GM18870 (cell line): ENCODE results near the gene RFNG.

ENCODE experiments used
- ATAC-seq: cut with Tn5 transposase; IDR thresholded peaks from one replicate; pipeline ENCODE4 v1.9.1; 2021; ENCODE audit warnings: moderate library complexity; ENCODE audit not compliant: unreplicated experiment

The RFNG gene

DNA sequence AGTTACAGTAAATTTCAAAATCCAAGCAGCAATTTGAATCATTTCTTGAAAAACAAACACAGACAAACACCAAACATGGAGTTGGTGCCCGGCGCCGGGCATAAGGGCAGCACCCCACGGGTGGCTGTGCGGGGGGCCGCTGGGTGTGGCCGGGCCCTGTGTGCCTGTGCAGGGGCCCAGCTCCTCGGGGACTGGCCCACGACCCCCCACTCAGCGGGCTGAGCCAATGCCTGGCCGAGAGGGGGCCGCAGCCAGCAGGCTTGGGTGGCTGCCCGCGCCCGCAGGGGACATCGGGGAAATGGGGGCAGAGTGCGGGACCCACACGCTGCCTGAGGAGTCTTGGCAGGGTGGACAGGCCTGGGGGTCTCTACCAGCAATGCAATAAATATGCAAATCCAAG, 26.8 kb upstream of the RFNG start:
- ATAC-seq, result no peak

DNA sequence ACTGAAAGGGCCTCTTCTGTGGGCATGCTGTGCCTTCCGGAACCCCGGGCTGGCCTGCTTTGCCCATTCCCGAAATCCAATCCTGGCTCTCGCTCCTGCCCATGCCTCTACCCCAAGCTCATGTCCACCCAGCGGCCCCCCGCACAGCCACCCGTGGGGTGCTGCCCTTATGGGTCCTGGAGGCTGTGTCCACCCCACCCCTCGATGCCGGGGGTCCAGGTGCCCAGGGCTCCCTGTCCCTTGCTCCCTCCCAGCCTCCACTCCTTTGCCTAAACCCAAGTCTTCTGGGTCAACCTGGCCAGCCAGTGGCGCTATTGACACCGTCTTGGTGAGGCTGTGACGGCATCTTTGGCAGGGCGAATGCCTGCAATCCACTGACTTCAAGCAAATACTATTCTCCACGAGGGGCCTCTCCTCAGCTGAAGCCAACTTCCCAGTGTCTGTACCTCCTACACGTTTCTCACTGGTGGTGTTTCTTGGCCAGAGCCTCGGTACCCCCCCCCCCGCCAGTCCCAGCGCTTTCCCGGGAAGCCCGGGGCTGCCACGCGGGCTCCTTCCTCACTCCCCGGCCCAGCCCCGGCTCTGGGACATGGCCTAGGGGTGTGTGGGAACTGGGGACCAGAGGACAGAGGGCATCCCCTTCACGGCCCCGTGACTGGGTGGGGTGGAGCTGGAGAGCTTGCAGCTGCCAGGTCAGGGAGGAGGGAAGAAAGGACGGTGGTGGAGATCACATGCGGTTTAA, 26.2 kb upstream of the RFNG start:
- no peak for ATAC-seq

DNA sequence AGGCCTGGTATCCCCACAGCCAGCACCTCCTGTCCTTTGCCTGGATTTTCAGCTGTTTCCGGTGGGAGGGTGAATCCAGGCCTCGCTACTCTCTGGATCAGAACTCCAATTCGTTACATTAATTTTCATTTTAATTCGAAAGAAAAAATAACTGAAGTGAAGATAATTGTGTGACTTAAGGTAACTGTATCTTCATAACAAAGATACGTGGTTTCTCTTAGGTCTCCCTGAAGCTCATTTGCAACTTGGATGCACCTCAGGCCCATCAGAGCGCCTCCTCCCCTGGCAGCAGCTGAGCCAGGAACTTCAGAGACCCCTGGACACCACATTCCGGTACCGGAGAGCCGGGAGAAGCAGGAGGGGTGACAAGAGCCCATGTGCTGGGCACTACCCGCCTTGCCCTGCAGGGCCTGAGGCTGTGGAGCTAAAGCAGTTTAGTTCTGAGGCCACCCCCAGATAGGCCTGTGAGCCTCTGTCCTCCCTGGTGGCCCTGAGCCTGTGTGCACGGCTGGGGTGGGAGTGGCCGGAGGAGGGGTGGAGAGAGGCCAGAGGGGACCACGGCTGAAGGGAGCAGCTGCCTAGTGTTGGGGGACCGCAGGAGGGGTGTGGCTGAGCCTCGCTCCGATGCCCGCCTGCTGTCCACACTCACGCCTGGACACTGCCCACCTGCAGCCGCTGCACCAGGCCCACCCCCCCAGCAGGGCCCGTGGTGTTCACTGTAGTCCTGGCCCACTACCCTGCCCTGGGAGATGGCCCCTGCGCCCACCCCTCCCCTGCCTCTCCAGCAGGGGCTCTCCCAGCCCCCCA, 25.4 kb upstream of the RFNG start:
- ATAC-seq, result no peak

DNA sequence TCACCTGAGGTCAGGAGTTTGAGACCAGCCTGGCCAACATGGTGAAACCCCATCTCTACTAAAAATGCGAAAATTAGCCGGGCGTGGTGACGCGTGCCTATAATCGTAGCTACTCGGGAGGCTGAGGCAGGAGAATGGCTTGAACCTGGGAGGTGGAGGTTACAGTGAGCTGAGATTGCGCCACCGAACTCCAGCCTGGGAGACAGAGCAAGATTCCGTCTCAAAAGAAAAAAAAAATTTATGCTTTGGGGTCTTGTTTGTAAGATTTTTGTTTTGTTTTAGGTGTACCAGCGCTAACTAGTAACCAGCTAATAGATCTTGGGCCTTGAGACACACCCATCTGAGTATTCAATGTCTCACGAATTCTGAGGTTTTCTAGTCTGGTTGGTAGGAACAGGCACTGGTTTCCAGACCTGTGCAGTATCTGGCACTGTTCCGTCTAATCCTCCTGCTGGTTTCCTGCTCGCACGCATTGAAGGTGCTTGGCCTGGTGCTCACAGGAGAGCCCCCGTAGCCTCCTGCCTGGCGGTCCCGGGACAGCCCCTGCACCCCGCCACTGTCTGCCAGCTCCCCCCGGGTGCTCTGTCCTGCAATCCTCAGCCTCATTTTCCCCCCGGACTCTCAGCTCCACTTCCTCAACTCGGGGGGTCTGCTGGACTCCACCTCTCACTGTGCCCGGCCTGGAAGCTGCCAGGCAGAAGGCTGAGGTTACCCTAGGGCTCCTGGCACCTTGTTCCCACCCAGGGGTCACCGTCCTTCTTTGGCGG, 24.6 kb upstream of the RFNG start:
- ATAC-seq, result no peak

DNA sequence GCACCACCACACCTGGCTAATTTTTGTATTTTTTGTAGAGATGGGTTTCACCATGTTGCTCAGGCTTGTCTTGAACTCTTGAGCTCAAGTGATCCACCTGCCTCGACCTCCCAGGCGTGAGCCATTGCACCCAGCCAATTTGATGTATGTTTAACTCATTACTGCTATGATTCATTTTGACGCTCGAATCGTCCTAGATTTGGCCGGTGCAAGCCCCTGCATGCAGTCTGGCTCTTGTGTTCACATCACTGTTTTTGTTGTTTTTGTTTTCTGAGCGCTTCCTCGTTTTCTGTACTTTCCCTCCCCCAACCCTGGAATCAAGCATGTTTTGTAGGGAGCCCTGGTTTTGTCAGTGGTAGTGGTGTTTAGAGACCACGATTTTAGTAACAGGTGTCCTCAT, 21.8 kb upstream of the RFNG start:
- ATAC-seq, result no peak

DNA sequence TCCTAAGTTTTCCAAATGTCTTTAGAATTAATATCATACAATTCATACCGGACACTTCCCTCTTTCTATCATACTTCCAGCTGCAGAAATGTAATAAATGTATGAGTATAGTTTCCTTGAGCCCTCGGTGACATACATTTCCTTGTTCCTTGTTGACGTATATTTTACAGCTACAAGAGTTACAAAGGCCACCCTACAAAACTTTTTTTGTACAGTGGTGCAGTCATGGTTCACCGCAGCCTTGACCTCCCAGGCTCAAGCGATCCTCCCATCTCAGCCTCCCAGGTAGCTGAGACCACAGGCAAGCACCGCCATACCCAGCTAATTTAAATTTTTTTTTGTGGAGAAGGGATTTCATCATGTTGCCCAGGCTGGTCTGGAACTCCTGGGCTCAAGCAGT, 21.2 kb upstream of the RFNG start:
- ATAC-seq, result no peak

DNA sequence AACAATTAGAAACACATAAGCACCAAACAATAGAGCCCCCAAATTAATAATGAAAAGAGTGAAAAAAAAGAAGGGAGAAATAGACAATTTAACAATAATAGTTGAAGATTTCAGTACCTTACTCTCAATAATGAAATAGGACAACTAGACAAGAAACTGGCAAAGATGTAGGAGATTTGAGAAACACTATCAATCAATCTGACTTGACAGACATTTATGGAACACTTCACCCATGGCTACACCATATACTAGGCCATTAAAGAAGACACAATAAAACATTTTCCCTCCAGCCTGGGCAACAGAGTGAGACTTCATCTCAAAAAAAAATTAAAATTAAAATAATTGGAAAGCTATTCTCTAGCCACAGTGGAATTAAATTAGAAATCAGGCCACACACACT, 19.0 kb upstream of the RFNG start:
- no peak for ATAC-seq

DNA sequence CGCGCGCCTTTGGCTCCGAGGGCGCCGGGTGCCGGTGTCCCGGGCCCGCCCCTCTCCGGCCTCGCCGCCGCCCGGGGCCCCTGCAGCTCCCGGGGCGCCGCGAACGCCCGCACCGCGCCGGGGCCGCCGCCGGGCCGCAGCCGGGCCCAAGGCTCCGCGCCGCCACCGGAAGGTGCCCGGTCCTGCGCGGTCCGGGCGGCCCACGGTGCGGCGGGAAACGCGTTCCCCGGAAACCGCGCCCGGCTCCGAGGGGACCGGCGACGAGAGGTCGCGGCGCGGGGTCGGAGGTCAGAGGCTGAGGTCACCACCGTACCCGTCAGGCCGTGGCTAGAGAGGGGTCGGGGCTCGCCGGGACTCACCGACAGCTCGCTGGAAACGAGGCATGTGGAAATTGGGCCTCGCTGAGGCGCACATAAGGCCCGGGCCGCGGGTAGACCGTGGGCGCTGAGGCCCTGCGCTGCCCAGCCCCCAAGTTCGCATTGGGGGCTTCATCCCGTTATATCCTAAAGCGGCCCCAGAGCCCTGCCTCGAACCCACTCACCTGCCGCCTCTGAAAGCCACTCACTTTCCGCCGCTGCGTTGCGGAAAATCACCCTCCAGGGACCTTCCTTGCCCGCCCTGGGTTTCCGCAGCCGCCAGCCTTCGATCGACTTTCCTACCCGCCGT, 14.2 kb upstream of the RFNG start, which contains the start of gene DUS1L:
TSS of gene DUS1L (minus strand) at position 167 of the 666 bp plus-strand sequence. CDS start 745 bp downstream, outside the sequence.
- ATAC-seq, result no peak

DNA sequence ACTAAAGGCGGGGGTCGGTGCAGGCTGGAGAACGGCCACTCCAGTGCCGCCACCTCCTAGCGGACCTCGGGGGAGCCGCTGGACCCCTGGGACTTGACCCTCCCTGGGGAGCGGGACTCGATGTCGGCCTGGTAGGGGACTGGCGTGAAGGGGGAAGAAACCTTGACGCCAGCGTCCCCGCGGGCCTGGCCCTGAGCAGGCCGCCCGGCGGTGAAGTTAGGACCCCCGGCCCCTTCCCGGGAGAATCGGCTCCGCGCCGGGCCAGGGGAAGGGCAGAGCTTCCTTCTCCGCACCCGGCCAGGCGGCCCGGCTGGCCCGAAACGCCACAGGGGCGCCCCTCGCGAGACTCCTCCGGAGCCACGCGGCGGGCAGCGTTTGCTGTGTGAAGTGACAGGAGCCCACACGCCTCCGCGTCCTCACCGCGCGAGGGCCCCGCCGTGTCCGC, 13.6 kb upstream of the RFNG start:
- ATAC-seq, result no peak

DNA sequence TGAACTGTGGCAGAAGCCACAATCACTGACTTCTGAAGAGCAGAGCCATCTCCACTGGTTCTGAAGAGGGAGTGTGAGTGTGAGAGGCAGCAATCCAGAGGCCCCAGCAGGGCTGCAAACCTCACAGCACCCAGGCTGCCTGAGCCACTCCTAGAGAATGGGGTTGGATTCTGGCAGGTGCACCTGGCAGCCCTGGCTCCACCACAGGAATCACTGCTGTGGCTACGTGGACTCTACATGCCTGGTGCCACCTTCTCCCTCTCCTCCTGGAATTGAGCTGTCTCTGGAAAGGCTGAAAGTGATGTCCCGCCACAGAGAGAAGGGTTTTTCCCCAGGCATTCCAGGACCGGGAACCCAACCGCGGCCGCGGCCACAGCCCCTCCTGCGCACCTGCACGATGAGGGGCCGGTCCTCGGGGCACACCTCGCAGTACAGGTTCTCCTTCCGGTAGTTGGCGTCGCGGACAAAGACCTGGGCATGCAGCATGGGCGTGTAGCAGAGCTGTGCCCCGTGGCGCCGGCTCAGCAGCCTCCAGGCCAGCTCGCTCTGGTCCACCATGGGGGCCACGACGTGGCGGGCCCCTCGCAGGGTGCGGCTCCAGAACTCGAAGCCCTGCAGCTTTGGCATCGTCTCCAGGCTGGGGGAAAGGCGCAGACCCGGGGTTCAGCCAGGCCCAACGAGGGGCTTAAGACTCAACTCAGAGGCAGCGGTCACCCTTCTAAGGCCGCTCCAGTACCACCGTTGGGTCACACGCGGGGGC, 13.0 kb upstream of the RFNG start:
- ATAC-seq, result no peak

DNA sequence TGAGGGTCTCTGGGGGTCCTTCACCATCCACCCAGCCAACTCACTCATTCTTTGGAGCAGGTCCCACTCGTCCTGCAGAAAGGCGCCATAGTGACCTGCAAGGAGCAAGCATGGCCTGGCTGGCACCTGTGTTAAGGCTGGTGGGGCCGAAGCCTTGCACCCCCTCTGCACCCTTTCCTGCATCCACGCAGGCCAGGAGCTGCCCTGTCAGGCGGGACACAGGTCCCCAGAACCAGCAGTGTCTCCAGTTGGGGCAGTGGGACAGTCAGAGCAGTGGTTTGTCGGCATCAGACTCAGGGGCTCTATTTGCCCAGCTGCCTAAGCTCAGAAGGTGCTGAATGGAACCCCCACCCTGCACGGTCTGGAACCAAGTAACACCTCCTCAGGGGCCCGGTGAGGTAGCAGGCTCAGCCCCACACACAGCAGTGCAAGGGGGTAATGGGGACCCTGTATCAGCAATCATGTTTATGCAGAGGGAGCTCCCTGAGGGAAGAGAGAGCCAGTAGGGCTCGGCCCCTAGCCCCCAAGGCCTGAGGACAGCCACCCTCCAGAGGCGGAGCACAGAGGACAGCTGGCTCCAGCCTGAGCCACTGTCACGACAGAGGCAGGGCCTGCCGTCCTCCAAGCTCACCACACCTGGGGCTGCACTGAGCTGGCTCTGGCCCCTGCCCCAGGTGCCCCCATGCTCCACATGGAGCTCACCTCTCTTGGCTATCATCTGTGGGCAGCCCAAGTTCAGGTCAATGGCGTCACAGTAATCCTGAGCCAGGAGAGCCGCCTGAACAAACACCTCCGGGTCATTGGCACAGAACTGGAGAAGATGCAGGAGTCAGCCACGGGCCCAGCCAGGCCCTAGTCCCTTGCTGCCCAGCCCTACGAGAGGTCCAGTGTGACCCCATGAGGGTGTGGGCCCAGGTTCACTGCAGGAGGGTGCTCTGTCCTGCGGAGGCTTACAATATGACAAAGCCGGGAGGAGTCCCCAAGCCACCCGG, 12.1 kb upstream of the RFNG start:
- no peak for ATAC-seq

DNA sequence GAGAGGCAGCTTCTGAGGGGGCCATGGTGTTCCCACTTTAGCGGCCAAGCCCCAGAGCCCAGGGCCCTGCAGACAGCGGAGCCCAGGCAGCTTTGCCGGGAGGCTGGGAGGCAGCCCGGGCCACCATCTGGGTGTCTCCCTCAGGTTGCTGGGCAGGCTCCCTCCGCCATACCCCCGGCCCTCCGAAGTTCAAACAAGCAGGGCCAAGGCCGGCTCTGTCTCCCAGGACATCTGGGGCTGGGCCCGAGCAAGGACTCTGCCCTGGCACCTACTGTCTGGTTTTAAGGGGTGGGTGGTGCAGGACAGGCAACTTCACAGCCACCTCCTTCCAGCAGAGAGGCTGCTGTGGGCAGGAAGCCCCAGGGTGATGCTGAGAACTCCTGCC, 11.4 kb upstream of the RFNG start:
- ATAC-seq, result no peak

DNA sequence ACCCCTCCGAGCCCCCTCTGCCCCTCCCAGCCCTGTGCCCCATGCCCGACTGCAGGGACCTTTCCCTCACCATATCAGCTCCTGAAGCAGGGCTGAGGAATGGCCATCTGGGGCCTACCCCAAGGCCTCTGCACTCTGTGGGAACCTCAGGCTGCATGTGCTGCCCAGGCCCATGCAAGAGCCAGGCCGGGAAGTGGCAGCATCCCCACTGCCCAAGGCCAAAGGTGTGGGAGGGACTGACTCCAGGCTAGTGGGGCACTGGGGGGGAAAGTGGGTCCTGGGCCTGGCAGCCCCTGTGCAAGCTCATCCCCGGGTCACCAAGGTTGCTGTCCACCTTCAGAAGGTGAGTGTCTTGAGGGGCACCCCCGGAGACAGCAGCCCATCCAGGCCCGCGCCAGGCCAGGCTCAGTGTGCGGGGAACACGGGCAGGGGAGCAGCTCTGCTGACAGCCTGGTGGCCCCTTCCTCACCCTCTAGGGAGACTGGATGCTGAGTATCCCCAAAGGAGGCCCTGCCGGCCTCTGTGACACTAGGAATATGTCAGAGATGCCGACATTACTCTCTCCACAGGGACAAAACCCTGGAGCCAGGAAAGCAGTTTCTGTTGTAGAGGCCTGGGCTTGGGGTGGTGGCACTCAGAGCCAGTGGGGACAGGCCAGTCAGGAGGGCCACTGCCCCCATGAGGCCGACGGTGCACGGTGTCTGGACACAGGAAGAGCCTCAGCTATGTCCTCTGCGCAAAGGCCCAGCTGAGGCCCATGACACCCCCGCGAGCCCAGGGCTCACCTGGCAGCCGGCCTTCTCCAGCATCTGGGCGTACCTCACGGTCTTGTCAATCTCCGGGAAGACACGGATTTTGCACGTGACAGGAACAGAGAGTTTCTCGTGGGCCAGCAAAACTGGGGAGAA, 10.7 kb upstream of the RFNG start:
- ATAC-seq, result no peak

DNA sequence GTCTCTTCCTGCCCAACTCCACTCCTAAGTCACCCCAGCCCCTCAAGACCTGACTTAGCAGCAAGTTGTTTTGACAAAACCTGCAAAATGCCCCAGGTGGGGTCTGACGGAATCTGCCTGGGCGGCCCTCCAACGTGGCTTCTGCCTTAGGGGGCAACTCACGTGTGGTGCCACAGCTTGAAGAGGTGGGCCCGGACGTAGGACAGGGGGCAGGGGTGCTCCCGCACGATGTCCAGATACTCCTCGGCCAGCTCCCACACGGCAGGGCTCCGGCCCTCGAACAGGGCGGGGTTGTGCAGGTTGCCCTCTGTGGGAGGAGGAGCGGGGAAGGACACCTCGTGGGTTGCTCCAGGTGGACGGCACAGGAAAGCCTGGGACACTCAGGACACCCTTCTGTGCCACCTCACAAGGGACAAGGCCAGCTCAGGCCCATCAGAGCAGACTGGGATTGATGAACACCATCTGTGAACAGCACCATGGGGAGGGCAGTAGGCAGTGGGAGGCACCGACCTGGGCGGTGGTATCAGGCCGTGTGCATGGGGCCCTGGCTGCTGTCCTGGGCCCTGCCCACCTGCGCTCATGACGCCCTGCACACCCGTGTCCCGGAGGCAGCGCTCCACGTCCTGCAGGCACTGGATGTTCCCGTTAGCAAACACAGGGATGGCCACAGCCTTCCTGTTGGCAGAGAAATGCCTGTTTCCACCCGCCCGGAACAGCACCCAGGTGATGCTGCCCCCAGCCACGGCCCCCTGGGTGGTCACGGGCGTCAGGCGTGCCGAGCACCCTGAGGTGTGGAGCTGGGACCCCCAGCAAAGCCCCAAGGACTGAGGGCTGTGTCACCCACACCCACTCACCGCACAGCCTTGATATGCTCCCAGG, 9.7 kb upstream of the RFNG start:
- no peak for ATAC-seq

DNA sequence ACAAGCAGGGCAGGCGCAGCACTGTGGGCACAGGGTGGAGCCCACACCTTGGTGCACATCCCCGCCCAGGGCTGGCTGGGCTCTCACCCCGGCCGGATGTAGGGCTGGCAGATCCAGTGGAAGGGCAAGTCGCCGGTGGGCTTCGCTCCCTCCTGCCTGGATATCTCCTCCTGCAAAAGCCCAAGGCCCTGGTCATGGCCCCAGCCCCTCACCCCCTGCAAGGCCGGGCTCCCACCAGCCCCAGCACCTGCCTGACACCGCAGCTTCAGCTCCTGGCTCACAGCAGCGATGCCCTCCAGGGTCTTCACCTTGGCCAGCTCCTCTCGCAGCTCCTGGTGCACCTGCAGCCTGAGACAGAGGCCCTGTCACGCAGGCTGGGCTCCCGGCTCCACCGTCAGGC, 9.0 kb upstream of the RFNG start:
- ATAC-seq, result no peak

DNA sequence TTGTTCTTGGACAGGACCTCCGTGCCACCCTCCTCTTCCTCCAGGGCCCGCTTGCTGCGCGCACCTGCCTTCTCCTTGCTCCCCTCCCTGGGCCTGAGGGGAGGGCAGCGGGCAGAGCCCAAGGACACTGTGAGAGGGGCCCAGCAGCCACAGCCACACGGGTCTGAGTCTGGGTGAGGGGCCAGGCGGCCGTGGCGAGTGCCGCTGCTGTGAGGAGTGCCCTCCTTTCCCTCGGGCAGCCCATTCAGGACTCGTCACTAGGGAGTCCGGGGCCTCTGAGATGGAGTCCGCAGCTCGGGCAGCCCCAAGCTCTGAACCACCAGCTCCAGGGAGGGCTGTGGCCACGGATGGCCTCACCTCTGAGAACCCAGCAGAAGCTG, 8.4 kb upstream of the RFNG start:
- ATAC-seq, result no peak
